Prostate gland (tissue), 2 donors: ENCODE results near the gene GAREM1.

Source experiments
- CTCF ChIP-seq, 4 experiments: fragments of 200-600 bp in 2 of 4; fragments of 450-650 bp in 2 of 4; sonication (generic) in 2 of 4; IDR thresholded peaks; 1 replicate in 3 of 4; 2 replicates in 1 of 4; pipeline ENCODE4 v1.5.1; 2016 to 2019; ENCODE audit warnings: antibody characterized with exemption in 4 of 4, mild to moderate bottlenecking in 2 of 4, moderate library complexity in 2 of 4
- POLR2A ChIP-seq: fragments of 450-650 bp; IDR thresholded peaks from one replicate; pipeline ENCODE4 v1.6.1; 2016; ENCODE audit warnings: antibody characterized with exemption, mild to moderate bottlenecking

DNA sequence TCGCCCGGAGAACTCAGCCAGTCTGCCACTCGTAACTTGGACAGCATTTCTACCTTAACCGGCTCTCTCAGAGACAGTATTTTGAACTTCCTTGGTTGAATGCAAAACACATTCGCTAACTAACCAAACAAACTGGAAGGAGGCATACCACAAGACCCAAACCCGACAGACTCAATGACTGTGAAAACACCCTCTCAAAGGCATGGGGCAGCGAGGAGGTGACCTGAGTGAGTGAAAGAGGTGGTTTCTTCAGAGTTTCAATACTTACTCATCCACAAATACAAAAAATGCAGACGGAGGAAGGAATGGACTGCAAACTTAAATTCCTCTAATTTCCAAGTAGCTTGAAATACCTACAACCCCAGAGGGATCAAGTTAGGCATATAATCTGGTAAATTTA, 132.9 kb downstream of the GAREM1 start:
- no peak for TF ChIP-seq CTCF (IDR thresholded peaks at IDR 0.05)
- TF ChIP-seq POLR2A, result no peak
